Mesendoderm (in vitro differentiated cells): ENCODE results near the gene ADIPOR1.
"Not testable (repeated sequence)": the region's sequence is repeated elsewhere in the genome, so short reads cannot be mapped to it uniquely, and the experiment has no call there.

Source experiments
- DNase-seq: peaks from one replicate; pipeline ENCODE4 v3.0.0; 2013
- H2AK5ac ChIP-seq: 2 replicates; pipeline ENCODE4 v1.6.1; 2013; ENCODE audit warnings: low read length, inconsistent platforms
- H2BK120ac ChIP-seq: 2 replicates; pipeline ENCODE4 v1.6.1; 2013; ENCODE audit warnings: low read depth, mild to moderate bottlenecking, low read length, moderate library complexity, mixed read lengths
- H2BK15ac ChIP-seq: replicated peaks from 2 replicates; pipeline ENCODE4 v1.6.1; 2013; ENCODE audit warnings: low read depth, mild to moderate bottlenecking, moderate library complexity
- H2BK5ac ChIP-seq: 2 replicates; pipeline ENCODE4 v1.6.1; 2013; ENCODE audit warnings: low read length, inconsistent platforms
- H3K18ac ChIP-seq: 2 replicates; pipeline ENCODE4 v1.6.1; 2013; ENCODE audit warnings: mild to moderate bottlenecking, low read length, mixed read lengths
- H3K23ac ChIP-seq: one replicate; pipeline ENCODE4 v1.6.1; 2013; ENCODE audit warnings: low read length
- H3K27ac ChIP-seq: 2 replicates; pipeline ENCODE4 v1.5.1; 2013; ENCODE audit warnings: low read depth, mild to moderate bottlenecking, inconsistent platforms, low read length, moderate library complexity
- H3K27me3 ChIP-seq: 2 replicates; pipeline ENCODE4 v1.6.1; 2013; ENCODE audit warnings: low read length, control low read depth, mild to moderate bottlenecking, inconsistent platforms; ENCODE audit not compliant: insufficient read depth, poor library complexity
- H3K36me3 ChIP-seq: 2 replicates; pipeline ENCODE4 v1.6.1; 2013; ENCODE audit warnings: low read length, inconsistent platforms; ENCODE audit not compliant: control insufficient read depth, insufficient read depth
- H3K4ac ChIP-seq: one replicate; pipeline ENCODE4 v1.6.1; 2013; ENCODE audit warnings: low read depth, mild to moderate bottlenecking, low read length, moderate library complexity
- H3K4me1 ChIP-seq: 2 replicates; pipeline ENCODE4 v1.6.1; 2013; ENCODE audit warnings: low read depth, low read length, inconsistent platforms; ENCODE audit not compliant: control insufficient read depth
- H3K4me2 ChIP-seq: 2 replicates; pipeline ENCODE4 v1.6.1; 2013; ENCODE audit warnings: low read length
- H3K4me3 ChIP-seq: 2 replicates; pipeline ENCODE4 v1.5.1; 2013; ENCODE audit warnings: mild to moderate bottlenecking, low read length
- H3K56ac ChIP-seq: one replicate; pipeline ENCODE4 v1.6.1; 2013; ENCODE audit warnings: low read length
- H3K79me1 ChIP-seq: 2 replicates; pipeline ENCODE4 v1.6.1; 2013; ENCODE audit warnings: low read length, inconsistent platforms
- H3K79me2 ChIP-seq: 2 replicates; pipeline ENCODE4 v1.6.1; 2013; ENCODE audit warnings: mild to moderate bottlenecking, low read length; ENCODE audit not compliant: control insufficient read depth, insufficient read depth
- H3K9ac ChIP-seq: 2 replicates; pipeline ENCODE4 v1.6.1; 2013; ENCODE audit warnings: low read length, inconsistent platforms
- H4K5ac ChIP-seq: one replicate; pipeline ENCODE4 v1.6.1; 2013; ENCODE audit warnings: low read length
- H4K8ac ChIP-seq: one replicate; pipeline ENCODE4 v1.6.1; 2013; ENCODE audit warnings: low read depth, mild to moderate bottlenecking, control low read depth, low read length, moderate library complexity
- WGBS: extraction: QIAGEN DNeasy Blood & Tissue Kit; methylation state at CpG from one replicate; pipeline ENCODE4 v1.1.7; 2013; ENCODE audit warnings: low lambda C conversion rate, missing lambda C conversion rate; ENCODE audit not compliant: insufficient coverage; ENCODE audit errors: extremely low coverage; 5-methylcytosine and 5-hydroxymethylcytosine counted together

ADIPOR1 gene

DNA sequence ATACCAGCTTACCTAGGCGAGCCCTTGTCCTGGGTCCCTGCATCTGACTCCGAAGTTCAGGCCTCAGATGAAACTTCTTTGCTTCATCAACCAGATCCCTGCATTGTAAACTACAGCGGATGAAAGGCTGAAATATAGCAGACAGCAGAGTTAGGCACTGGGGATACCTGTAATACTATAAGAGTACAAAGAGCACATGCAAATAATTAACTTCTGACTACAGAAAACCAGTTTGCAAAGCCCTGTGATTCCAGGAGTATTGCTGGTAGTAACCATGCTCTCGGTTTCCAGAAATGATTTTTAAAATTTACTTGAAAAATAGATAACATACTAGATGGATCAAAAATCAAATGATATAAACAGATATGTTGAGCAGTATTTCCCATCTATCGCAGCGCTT, 49.1 kb downstream of the ADIPOR1 start:
- Histone ChIP-seq H3K56ac (no peak overlapping the region), H3K9ac (no peak overlapping the region), H4K5ac (no peak overlapping the region), H3K36me3 (peaks cover 3% of the 10 kb centered on the region), H3K4me1 (no peaks in the 10 kb centered on the region), H3K4ac (no peak overlapping the region), H4K8ac (no peak overlapping the region), H3K4me3 (no peak overlapping the region), H3K79me2 (no peaks in the 10 kb centered on the region), H3K18ac (no peak overlapping the region), H3K79me1 (no peaks in the 10 kb centered on the region), H3K23ac (no peak overlapping the region), H2BK5ac (no peak overlapping the region), H2AK5ac (no peak overlapping the region), H3K4me2 (no peak overlapping the region), H3K27me3 (no peaks in the 10 kb centered on the region), H3K27ac (no peak overlapping the region), H2BK15ac (no peak overlapping the region), H2BK120ac (no peak overlapping the region)
- no CpG with 5 or more reads among the region's 6 CpGs for WGBS
- no peak for DNase-seq

DNA sequence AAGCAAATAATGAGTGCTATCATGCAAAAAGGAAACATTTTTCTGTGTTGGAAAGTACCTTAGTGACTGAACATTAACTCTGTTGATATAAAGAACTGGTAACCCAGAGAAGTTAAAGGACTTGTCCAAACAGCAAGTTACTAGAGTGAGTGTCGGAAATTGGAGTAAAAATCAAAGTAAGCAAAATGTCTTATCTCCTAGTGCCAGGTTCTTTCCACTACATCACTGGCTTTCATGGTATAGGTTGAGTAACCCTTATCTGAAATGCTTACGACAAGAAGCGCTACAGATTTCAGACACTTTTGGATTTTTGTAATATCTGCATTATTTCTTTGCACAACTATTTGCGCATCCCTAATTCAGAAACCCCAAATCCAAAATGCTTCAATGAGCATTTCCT, 52.8 kb downstream of the ADIPOR1 start:
- no peak overlapping the region for H3K9ac ChIP-seq
- no peaks in the 10 kb centered on the region for H3K36me3 ChIP-seq
- H3K4me3 ChIP-seq, result no peak overlapping the region
- no peak overlapping the region for H3K18ac ChIP-seq
- H3K4me2 ChIP-seq, result no peak overlapping the region
- no peak overlapping the region for H2BK120ac ChIP-seq
- H4K8ac ChIP-seq, result no peak overlapping the region
- H3K4me1 ChIP-seq, result no peaks in the 10 kb centered on the region
- H3K27ac ChIP-seq, result no peak overlapping the region
- no peak overlapping the region for H2AK5ac ChIP-seq
- H3K79me2 ChIP-seq, result no peaks in the 10 kb centered on the region
- H3K27me3 ChIP-seq, result no peaks in the 10 kb centered on the region
- DNase-seq, result no peak
- H2BK5ac ChIP-seq, result no peak overlapping the region
- H4K5ac ChIP-seq, result no peak overlapping the region
- no peak overlapping the region for H3K23ac ChIP-seq
- no peak overlapping the region for H3K4ac ChIP-seq
- WGBS, result no CpG with 5 or more reads among the region's 4 CpGs
- H3K56ac ChIP-seq, result no peak overlapping the region
- H3K79me1 ChIP-seq, result no peaks in the 10 kb centered on the region
- H2BK15ac ChIP-seq, result no peak overlapping the region

DNA sequence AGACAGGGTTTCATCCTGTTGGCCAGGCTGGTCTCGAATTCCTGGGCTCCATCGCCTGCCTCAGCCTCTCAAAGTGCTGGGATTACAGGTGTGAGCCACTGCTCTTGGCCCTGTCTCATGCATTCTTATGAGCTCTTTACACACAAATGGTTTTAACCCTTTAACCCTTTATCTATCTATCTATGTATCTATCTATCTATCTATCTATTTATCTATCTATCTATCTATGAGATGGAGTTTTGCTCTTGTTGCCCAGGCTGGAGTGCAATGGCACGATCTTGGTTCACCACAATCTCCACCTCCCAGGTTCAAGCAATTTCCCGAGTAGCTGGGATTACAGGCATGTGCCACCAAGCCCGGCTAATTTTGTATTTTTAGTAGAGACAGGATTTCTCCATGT, 54.3 kb downstream of the ADIPOR1 start:
- not testable (repeated sequence) for H3K23ac ChIP-seq, H3K79me2 ChIP-seq, H3K36me3 ChIP-seq, H2BK15ac ChIP-seq, H3K27me3 ChIP-seq, H3K4ac ChIP-seq, H4K8ac ChIP-seq, H3K4me3 ChIP-seq, H4K5ac ChIP-seq, H2AK5ac ChIP-seq, H3K4me2 ChIP-seq, H3K56ac ChIP-seq, H3K18ac ChIP-seq, DNase-seq, H3K9ac ChIP-seq, H3K4me1 ChIP-seq, H3K79me1 ChIP-seq, H3K27ac ChIP-seq, H2BK120ac ChIP-seq, H2BK5ac ChIP-seq
- no CpG with 5 or more reads among the region's 5 CpGs for WGBS

DNA sequence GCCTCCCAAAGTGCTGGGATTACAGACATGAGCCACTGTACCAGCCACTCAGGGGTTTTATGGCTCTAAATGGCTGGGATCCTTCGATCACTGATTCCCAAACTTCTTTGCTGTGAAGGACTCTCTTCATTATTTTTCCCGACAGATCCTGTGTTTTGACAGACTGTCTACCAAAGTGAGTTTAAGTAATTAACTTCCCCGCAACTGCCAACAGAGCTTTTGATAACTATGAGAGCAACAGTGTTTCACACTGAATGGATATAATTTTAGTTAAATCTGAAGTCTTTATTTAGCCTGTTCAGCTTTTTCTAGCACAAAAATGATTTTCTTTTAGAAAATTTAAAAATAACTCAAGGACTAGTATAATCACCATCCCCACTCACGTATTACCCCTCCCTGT, 56.6 kb downstream of the ADIPOR1 start:
- no peak overlapping the region for H3K56ac ChIP-seq
- H4K5ac ChIP-seq, result no peak overlapping the region
- no peak overlapping the region for H3K4ac ChIP-seq
- H3K27me3 ChIP-seq, result no peaks in the 10 kb centered on the region
- H3K36me3 ChIP-seq, result no peaks in the 10 kb centered on the region
- no peak overlapping the region for H2BK120ac ChIP-seq
- no CpG with 5 or more reads among the region's 4 CpGs for WGBS
- no peaks in the 10 kb centered on the region for H3K4me1 ChIP-seq
- no peak overlapping the region for H3K18ac ChIP-seq
- no peak overlapping the region for H3K27ac ChIP-seq
- H2BK15ac ChIP-seq, result no peak overlapping the region
- H4K8ac ChIP-seq, result no peak overlapping the region
- no peak for DNase-seq
- H3K4me3 ChIP-seq, result no peak overlapping the region
- H2AK5ac ChIP-seq, result no peak overlapping the region
- no peak overlapping the region for H3K4me2 ChIP-seq
- no peaks in the 10 kb centered on the region for H3K79me2 ChIP-seq
- H3K79me1 ChIP-seq, result no peaks in the 10 kb centered on the region
- no peak overlapping the region for H3K23ac ChIP-seq
- no peak overlapping the region for H2BK5ac ChIP-seq
- H3K9ac ChIP-seq, result no peak overlapping the region

DNA sequence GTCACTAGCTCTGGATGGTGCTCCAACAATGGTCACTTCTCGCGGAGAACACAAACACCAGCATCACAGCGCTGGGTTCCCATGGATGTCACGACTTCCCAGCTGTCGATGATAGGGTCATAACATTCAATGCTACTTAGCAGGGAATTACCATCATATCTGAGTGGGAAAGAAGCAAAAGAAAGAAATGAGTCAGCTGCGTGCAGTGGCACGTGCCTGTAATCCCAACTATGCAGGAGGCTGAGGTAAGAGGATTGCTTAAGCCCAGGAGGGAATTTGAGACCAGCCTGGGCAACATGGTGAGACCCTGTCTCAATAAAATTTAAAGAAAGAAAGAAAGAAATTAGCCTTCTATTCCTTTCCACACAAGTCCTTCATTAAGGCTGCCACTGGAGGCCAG, 65.6 kb downstream of the ADIPOR1 start:
- Histone ChIP-seq H3K9ac (no peak overlapping the region), H2AK5ac (no peak overlapping the region), H3K4me1 (no peaks in the 10 kb centered on the region), H3K4me3 (no peak overlapping the region), H2BK120ac (no peak overlapping the region), H3K79me2 (no peaks in the 10 kb centered on the region), H3K36me3 (no peaks in the 10 kb centered on the region), H3K18ac (no peak overlapping the region), H4K8ac (no peak overlapping the region), H3K4me2 (no peak overlapping the region), H3K56ac (no peak overlapping the region), H3K79me1 (no peaks in the 10 kb centered on the region), H3K4ac (no peak overlapping the region), H3K27me3 (peaks cover 2% of the 10 kb centered on the region), H2BK5ac (no peak overlapping the region), H3K23ac (no peak overlapping the region), H3K27ac (no peak overlapping the region), H4K5ac (no peak overlapping the region), H2BK15ac (no peak overlapping the region)
- WGBS, result no CpG with 5 or more reads among the region's 7 CpGs
- DNase-seq, result no peak
